IgD-negative memory B cell (primary cell): ENCODE data around the gene FOXO3B. TPM values are rescaled to one million over a fixed set of nuclear protein-coding genes. Genes with fewer than 3 reads are reported as not detected.

Source experiments
- polyA plus RNA-seq: library from polyadenylated mRNA; unstranded; fragments of 300-500 nt; fragmentation: Illumina TruSeq; gene quantifications from one replicate; pipeline ENCODE4 v1.2.3, GENCODE V29; 2021

The FOXO3B gene
- polyA plus RNA-seq, 1 donor from 2014 or later, result 3.6 TPM

Other genes starting within 250 kb of the FOXO3B start
- gene LGALS9C, start 205.5 kb downstream of the FOXO3B start, polyA plus RNA-seq, result not detected
- gene TBC1D28, start 37.9 kb downstream of the FOXO3B start, polyA plus RNA-seq, result not detected
- gene FBXW10, start 61.7 kb upstream of the FOXO3B start, polyA plus RNA-seq, result not detected
- 38.4 TPM for gene TVP23B, start 98.9 kb upstream of the FOXO3B start, polyA plus RNA-seq
- 37.7 TPM for gene PRPSAP2, start 175.8 kb upstream of the FOXO3B start, polyA plus RNA-seq